NCI-H446 treated with DMSO at 0.1 percent for 48 hours (cell line): ENCODE results near the gene DEUP1.

Experiments
- DNase-seq: peaks from one replicate; lab custom pipeline; 2025; lab: John Stamatoyannopoulos, UW

The DEUP1 gene

GRCh38 chr11:93478841-93479240, 148.3 kb downstream of the DEUP1 start:
- DNase-seq = no peak

DNA sequence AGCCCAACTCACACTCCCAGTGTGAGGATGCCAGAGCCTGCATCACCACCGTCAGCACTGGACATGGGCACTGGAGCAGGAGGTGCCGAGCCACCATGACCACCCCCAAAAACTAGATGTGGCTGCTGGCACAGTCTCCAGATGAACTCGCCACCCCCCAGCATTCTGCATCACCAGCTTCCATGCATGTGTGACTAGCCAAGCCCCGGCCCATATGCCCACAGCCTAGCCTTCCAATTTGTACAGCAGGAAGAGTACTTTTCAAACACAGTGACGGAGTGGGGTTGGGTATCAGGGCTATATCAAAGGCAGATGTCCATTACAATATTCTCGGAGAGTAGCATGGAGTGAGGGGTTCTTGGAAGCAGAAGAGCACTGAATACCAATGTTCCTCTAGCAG, 149.7 kb downstream of the DEUP1 start:
- DNase-seq = no peak

- DNase-seq = no peak
These were observed 150.2 kb downstream of the DEUP1 start for GRCh38 chr11:93480756-93481155.

- DNase-seq = no peak
These were observed 150.7 kb downstream of the DEUP1 start for GRCh38 chr11:93481279-93481678.

- no peak for DNase-seq
These were observed 151.2 kb downstream of the DEUP1 start for GRCh38 chr11:93481696-93482095.

DNA sequence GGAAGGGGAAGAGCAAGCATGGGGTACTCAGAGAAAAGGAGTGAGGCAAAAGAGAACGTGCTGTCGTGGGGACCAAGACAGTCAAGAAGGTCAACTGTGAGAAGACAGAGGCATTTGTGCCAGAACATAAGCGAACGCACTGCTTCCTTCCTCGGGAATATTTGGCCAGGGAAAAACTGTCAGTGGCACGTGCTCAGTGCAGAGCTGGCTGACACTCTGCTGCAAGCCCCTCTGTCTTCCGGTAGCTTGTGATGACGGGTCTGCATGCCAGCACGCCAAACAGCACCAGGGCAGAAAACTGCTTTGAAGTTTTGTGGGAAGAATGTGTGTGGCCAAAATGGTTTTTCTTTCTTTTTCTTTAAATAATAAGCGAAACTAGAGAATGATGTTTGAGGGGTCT, 152.0 kb downstream of the DEUP1 start:
- DNase-seq = no peak

DNA sequence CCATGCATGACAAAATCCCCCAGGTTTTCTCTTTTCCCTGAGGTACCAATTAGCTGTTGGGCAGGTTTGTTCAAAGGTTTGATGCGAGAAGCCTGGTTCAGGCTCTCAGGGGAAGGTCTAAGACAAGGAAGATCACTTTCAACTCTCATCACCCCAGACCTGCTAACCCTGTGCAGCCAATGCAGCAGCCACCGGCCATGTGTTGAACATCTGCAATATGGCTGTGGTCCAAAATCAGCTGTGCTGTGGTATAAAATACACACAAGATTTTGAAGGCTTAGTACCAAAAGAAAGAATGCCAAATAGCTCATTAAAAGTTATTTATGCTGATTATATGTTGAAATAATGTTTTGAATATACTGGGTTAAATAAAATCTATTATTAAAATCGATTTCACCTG, 154.2 kb downstream of the DEUP1 start:
- no peak for DNase-seq

DNA sequence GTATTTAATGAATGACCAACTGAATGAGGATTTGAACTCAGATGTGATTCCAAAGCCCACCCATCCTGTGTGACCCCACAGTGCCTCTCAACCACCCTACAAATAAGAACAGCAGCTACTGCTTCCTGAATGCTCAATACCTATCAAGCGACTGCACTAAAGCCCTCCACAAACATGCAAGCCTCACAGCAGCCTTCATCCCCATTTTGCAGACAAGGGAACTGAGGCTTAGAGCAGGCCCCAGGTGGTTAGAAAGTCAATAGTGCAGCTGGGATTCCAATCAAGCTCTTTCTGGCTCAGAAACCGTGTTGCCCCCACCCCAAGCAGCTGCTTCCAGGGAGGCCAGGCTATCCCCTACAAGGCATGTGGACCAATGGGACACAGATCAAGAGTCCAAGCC, 155.4 kb downstream of the DEUP1 start:
- no peak for DNase-seq

GRCh38 chr11:93487032-93487483, 156.5 kb downstream of the DEUP1 start:
- DNase-seq = no peak
